ENCODE measurements around the gene MAP4K2.

DNA sequence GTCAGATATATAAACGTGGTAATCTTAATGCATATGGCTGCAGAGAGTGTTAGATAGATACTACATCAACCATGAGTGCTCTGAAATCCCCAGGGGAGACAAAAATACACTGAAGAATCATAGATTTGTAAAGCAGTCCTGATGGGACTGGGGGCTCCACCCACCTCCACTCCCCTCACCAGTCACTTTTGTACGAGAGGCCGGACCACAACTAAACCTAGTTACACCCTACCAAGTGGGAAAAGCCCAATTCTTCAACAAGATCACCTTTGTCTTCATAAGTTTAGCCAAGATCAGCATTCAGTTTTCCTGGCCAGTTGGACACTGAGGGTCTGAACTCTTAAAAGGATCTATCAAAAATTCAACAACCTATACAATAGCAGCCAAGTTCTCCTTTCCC is 26.1 kb downstream of the MAP4K2 start:
- TF ChIP-seq, protein P1, sequence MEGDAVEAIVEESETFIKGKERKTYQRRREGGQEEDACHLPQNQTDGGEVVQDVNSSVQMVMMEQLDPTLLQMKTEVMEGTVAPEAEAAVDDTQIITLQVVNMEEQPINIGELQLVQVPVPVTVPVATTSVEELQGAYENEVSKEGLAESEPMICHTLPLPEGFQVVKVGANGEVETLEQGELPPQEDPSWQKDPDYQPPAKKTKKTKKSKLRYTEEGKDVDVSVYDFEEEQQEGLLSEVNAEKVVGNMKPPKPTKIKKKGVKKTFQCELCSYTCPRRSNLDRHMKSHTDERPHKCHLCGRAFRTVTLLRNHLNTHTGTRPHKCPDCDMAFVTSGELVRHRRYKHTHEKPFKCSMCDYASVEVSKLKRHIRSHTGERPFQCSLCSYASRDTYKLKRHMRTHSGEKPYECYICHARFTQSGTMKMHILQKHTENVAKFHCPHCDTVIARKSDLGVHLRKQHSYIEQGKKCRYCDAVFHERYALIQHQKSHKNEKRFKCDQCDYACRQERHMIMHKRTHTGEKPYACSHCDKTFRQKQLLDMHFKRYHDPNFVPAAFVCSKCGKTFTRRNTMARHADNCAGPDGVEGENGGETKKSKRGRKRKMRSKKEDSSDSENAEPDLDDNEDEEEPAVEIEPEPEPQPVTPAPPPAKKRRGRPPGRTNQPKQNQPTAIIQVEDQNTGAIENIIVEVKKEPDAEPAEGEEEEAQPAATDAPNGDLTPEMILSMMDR (IDR thresholded peaks at IDR 0.05): no peak
- no peak for TF ChIP-seq POLR2A (IDR thresholded peaks at IDR 0.05)

Measured in suprapubic skin (tissue), 3 donors.